ENCODE measurements around the gene HCRT.
"Not testable (repeated sequence)": the region's sequence is repeated elsewhere in the genome, so short reads cannot be mapped to it uniquely, and the experiment has no call there.

Gene HCRT

DNA sequence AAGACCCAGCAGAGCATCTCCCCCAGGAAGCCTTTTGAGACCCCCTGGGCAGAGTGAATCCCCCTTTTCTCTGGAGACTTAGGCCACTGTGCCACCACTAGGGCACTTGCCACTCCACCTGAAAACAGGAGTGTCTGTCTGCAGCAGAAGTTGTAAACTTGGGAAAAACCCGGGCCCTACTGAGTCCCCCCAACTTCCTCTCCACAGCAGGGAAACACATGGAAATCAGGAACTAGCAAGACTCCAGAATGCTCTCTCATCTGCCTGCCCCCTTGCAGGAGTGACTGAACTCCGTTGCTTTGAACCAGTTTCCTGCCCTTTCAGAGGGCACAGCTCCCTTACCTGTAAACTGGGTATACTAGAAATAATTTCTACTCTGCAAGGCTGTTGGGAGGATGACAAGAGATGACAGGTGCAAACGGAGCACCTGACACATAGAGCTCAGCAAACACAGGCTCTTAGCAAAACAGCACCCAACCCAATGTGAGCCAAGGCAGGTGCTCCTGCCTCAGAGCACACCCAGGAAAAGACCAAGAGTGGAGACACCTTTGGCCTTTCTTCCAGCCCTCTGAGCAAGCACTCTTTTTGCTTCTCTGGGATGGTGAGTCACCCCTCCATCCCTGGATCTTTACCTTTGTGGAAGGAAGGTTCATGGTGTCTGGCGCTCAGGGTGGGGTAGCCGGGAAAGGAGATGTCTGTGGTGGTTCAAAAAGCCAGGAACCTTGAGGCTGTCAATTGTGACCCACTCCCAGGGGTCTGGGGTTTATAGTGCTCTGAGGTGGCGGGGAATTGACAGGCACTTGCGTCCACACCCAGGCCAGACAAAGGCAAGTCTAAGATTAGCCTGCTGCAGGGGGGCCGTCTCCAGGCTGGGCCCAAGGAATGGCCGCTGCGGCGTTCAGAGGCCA lies at the start of gene HCRT:
HCRT (minus strand) TSS at position 740 of the 908 bp plus-strand sequence; CDS start at position 653, 87 bp downstream.
- no peak for DNase-seq

GRCh38 chr17:42233994-42234393 lies 48.7 kb upstream of the HCRT start:
- DNase-seq = no peak

DNA sequence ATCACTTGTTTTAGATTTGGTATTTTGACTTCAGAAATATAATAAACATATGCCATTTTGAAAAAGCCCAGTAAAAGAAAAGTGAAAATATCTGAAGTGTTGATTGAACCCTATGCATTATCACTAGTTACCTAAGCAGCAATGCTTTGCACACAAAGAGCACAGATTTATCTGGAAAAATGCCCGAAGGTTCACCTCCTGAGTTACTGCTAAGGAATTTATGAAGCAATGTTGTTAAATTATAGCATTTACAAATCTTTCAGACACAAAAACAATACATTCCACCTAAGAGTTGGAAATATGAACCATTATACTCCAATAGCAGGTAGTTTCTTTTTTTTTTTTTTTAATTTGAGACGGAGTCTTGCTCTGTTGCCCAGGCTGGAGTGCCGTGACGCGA lies 47.9 kb upstream of the HCRT start:
- no peak for DNase-seq

DNA sequence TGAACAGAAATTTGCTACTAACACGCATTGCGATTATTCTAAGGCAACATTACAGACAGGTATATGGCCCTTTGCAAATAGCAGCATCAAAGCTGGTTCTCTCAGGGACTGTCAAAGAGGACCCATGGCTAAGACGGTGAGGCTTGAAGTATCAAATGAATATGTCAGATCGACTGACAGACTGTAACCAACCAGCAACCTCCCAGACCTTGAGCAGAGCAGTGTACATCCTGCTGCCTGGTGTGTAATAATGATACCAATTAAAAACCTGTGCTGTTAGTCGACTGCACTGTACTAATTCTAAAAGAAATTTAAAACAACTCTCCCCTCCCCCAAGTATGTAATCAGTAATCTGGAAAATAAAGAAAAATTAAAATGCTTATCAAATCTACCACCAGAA lies 45.0 kb upstream of the HCRT start:
- no peak for DNase-seq

DNA sequence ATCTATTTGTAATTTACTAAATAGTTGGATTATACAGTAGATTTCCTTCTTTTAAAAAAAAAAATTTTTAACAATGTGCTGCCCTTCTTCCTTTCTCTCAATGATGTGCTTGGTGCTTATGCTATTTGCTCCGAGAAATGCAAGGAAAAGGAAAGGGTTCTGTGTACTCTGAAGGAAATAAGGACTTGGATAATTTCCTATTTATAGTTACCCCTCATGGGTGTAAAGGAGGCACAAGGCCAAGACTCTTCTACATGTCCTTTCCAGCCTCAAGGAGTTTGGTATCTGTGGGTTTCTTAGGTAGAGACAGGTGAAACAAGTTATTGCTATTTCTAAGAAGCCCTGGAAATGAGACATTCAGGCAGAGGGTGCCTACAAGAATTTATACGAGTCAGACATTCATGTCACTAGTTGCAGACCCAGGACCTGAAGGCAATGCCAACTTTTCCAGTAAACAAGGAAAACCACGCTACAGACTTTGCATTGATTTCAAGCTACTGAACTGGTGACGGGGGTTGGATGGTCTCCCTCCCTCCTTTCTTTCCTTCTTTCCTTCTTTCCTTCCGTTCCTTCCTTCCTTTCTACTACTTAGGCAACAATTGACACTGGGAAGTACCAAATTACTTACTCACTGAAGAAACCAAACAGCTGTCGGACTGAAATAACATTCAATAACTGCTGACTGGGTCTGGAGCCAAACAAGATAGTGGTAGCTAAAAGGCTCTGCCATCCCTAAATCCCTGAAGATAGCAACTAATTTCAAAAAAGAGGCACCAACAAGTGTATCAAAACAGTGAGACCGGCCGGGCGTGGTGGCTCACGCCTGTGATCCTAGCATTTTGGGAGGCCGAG lies 42.8 kb upstream of the HCRT start:
- DNase-seq = no peak

- DNase-seq = no peak
These were observed 40.4 kb upstream of the HCRT start for GRCh38 chr17:42225646-42226045.

GRCh38 chr17:42224651-42225050 lies 39.4 kb upstream of the HCRT start:
- DNase-seq = no peak

DNA sequence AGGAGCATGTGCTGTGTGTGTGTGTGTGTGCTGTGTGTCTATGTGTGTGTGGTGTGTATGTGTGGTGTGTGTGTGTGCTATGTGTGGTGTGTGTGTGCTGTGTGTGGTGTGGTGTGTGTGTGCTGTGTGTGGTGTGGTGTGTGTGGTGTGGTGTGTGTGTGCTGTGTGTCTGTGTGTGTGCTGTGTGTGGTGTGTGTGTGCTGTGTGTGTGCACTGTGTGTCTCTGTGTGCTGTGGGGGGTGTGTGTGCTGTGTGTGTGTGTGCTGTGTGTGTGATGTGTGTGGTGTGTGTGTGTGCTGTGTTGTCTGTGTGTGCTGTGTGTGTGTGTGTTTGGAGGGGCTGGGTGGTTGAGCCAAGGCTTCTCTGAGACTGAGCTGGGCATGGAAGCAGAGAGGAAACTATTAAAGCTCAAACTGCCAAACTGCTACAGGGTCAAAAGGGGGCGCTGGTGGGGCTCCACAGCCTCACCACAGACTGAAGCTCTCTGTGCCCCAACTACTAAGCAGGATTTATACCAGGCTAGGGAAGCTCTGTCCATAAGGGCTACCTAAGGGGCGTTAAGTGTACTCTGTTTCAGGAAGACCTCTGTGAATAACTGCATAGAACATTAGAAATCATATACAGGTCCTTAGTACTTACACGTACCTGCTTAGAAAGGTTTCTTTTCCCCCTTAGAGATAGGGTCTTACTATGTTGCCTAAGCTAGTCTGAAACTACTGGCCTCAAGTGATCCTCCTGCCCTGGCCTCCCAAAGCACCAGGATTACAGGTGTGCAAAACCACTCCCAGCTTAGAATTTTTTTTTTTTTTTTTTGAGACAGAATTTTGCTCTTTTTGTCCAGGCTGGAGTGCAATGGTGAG lies 36.9 kb upstream of the HCRT start:
- peak; percentile 2 for DNase-seq

DNA sequence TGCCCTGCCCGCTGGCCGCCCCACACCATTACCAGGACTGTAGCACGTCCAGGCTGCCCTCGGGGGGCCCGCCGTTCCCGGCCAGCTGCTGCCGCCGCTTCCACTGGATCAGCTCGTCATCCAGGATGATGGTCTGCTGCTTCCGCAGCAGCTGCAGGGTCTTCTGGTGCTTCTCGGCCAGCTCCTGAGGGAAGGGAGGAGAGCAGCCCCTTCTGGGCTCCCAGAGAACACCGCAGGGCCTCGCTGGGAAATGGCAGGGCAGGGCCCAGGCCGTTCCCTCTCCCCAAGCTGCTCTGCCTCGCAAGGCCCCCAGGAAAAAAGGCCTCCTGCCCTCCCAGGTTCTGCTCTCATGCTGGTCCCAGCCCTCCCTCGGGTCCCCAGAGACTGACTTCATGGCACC lies 34.0 kb upstream of the HCRT start:
- DNase-seq = not testable (repeated sequence)

GRCh38 chr17:42214156-42214555 lies 28.9 kb upstream of the HCRT start:
- DNase-seq = no peak

GRCh38 chr17:42212382-42212781 lies 27.1 kb upstream of the HCRT start:
- DNase-seq = no peak

DNA sequence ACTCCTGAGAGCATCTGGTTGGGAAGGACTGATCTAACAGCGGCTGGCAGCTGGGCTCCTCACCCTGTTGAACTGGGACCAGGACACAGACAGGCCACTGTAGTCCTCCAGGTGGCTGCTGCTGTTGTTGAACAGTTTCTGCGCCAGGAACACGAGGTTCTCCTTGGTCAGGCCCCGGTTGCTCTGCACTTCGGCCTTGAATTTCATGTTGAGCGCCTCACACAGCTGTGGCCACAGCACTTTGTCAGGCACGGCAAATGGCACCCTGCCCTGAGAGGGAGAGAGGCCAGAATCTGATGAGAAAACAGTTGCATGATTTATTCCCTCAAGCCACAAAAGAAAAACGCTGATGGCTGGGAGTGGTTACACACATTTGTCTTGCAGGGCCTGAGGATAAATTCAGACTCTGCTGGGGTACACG lies 26.7 kb upstream of the HCRT start:
- DNase-seq = not testable (repeated sequence)

DNA sequence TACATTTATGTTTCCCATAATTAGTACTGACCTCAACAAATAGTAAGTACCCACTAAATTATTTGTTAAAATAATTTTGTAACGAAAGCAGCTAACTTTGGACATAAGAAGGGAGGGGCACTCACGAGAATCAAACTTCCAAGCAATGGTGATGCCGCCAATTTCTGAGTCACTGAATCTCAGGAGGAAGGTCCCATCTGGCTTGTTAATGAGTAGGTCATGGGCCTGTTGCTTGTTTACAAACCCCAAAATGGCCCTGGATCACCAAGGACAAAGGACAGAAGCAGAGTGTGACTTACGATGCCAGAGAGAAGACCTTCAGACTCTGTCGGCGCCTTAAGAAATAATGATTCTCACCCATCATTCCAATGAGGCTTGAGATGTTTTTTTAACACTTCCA lies 24.8 kb upstream of the HCRT start:
- no peak for DNase-seq

- not testable (repeated sequence) for DNase-seq
These were observed 20.9 kb upstream of the HCRT start for GRCh38 chr17:42206153-42206612.

- no peak for DNase-seq
These were observed 18.1 kb upstream of the HCRT start for GRCh38 chr17:42203354-42203753.

GRCh38 chr17:42202696-42203095 lies 17.4 kb upstream of the HCRT start:
- DNase-seq = no peak

DNA sequence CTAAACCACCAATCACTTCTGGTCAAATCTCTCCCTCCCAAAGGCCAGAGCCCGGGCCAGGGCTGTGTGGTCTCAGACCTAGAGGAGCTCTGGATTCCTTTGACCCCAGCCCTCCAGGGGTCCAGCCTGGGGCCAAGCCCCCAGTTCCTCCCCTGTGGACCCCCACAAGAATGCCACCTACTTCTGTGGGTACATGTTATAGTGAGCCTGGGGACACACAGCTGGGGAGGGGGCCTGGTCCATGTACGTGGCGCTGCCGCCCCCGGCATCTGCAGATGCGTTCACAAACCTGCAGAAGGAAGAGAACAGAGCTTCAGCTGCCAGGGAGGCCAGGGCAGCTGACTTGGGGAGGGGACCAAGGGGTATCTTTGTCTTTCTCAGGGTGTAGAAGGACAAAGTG lies 16.9 kb upstream of the HCRT start:
- DNase-seq = no peak

GRCh38 chr17:42201458-42201772 lies 16.2 kb upstream of the HCRT start:
- DNase-seq = no peak

- no peak for DNase-seq
These were observed 15.6 kb upstream of the HCRT start for GRCh38 chr17:42200706-42201457.

GRCh38 chr17:42199416-42200011 lies 14.3 kb upstream of the HCRT start:
- no peak for DNase-seq

DNA sequence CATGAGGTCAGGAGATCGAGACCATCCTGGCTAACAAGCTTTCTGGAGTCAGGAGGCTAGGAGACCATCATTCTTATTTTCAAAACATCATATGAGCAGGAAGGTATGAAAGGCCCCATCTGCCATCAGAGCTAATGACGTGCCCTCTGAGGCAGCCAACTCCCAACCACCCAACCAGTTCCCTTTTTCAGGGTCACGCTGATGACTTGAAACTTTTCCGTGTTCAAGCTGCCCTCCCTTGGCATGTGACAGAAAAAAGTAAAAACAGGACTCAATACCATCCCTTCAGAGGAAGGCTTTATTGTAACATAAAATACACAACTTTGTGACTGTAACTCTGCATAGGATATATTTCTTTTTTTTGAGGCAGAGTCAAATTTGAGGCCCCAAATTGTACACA lies 13.6 kb upstream of the HCRT start:
- DNase-seq = no peak
